Neural cell (in vitro differentiated cells): ENCODE results near the gene LINGO4. TPM values are rescaled to one million over a fixed set of nuclear protein-coding genes. Genes with fewer than 3 reads are reported as not detected.

Source experiments
- H2AFZ ChIP-seq: fragments of 200-600, 300-800 bp; sonication (generic), shearing (Covaris generic); 2 replicates; pipeline ENCODE4 v1.6.0; 2014; ENCODE audit warnings: low read depth, mild to moderate bottlenecking, antibody characterized with exemption, low read length, moderate library complexity
- H3F3A ChIP-seq: fragments of 200-600 bp; shearing (Covaris generic); 2 replicates; pipeline ENCODE4 v1.6.1; 2016; ENCODE audit warnings: mild to moderate bottlenecking, moderate library complexity, mixed read lengths, antibody characterized with exemption, low read length; ENCODE audit not compliant: insufficient read depth, poor library complexity, severe bottlenecking
- H3K27ac ChIP-seq: fragments of 200-600, 300-800 bp; sonication (generic), shearing (Covaris generic); 2 replicates; pipeline ENCODE4 v1.5.1; 2014; ENCODE audit warnings: mild to moderate bottlenecking, low read length, moderate library complexity
- H3K27me3 ChIP-seq: fragments of 300-800, 200-600 bp; sonication (generic), shearing (Covaris generic); 2 replicates; pipeline ENCODE4 v1.6.0; 2014; ENCODE audit warnings: mild to moderate bottlenecking, low read depth, low read length, moderate library complexity; ENCODE audit not compliant: insufficient read depth
- H3K36me3 ChIP-seq: fragments of 300-800, 200-600 bp; sonication (generic), shearing (Covaris generic); 2 replicates; pipeline ENCODE4 v1.5.1; 2014; ENCODE audit warnings: mild to moderate bottlenecking, antibody characterized with exemption, low read length, moderate library complexity; ENCODE audit not compliant: insufficient read depth
- H3K4me2 ChIP-seq: fragments of 300-800, 200-600 bp; sonication (generic), shearing (Covaris generic); 2 replicates; pipeline ENCODE4 v1.6.0; 2014; ENCODE audit warnings: mild to moderate bottlenecking, low read length
- H3K4me3 ChIP-seq: fragments of 300-800, 200-600 bp; sonication (generic), shearing (Covaris generic); 2 replicates; pipeline ENCODE4 v1.5.1; 2014; ENCODE audit warnings: mild to moderate bottlenecking, low read length, moderate library complexity
- H3K79me2 ChIP-seq: fragments of 200-600 bp; shearing (Covaris generic); replicated peaks from 2 replicates; pipeline ENCODE4 v1.6.0; 2014; ENCODE audit warnings: mild to moderate bottlenecking, low read length, moderate library complexity; ENCODE audit not compliant: insufficient read depth
- H3K9ac ChIP-seq: fragments of 300-800, 200-600 bp; sonication (generic), shearing (Covaris generic); 2 replicates; pipeline ENCODE4 v1.6.1; 2016; ENCODE audit warnings: mild to moderate bottlenecking, low read length, mixed read lengths
- H3K9me2 ChIP-seq: fragments of 200-600 bp; shearing (Covaris generic); 2 replicates; pipeline ENCODE4 v1.6.1; 2016; ENCODE audit warnings: mild to moderate bottlenecking, low read length, mixed read lengths; ENCODE audit not compliant: insufficient read depth
- H3K9me3 ChIP-seq: fragments of 200-600, 300-800 bp; sonication (generic), shearing (Covaris generic); 2 replicates; pipeline ENCODE4 v1.6.1; 2016; ENCODE audit warnings: mild to moderate bottlenecking, mixed run types, low read length, moderate library complexity, mixed read lengths
- H4K20me1 ChIP-seq: fragments of 200-600 bp; shearing (Covaris generic); 2 replicates; pipeline ENCODE4 v1.6.1; 2016; ENCODE audit warnings: mild to moderate bottlenecking, mixed run types; ENCODE audit not compliant: insufficient read depth
- EP300 ChIP-seq: fragments of 450-650 bp; conservative IDR thresholded peaks from 2 replicates; pipeline ENCODE4 v1.6.1; 2014; ENCODE audit warnings: antibody characterized with exemption, mild to moderate bottlenecking, moderate library complexity; ENCODE audit not compliant: poor library complexity, severe bottlenecking
- EZH2 ChIP-seq: fragments of 200-600, 300-800 bp; shearing (Covaris generic), sonication (generic); IDR thresholded peaks from 2 replicates; pipeline ENCODE4 v1.6.1; 2014; ENCODE audit warnings: antibody characterized with exemption, low read length, borderline replicate concordance, mild to moderate bottlenecking; ENCODE audit not compliant: insufficient read depth, poor library complexity, severe bottlenecking
- MXI1 ChIP-seq: fragments of 450-650 bp; conservative IDR thresholded peaks from 2 replicates; pipeline ENCODE4 v1.6.1; 2014; ENCODE audit warnings: antibody characterized with exemption, mild to moderate bottlenecking; ENCODE audit not compliant: poor library complexity, severe bottlenecking
- POLR2AphosphoS5 ChIP-seq: IDR thresholded peaks from 2 replicates; pipeline ENCODE4 v1.6.1; 2012
- RAD21 ChIP-seq: fragments of 450-650 bp; conservative IDR thresholded peaks from 2 replicates; pipeline ENCODE4 v1.6.1; 2014; ENCODE audit warnings: antibody characterized with exemption, mild to moderate bottlenecking, moderate library complexity
- SMC3 ChIP-seq: fragments of 450-650 bp; conservative IDR thresholded peaks from 2 replicates; pipeline ENCODE4 v1.6.1; 2014; ENCODE audit warnings: antibody characterized with exemption, mild to moderate bottlenecking, moderate library complexity; ENCODE audit not compliant: poor library complexity
- TAF1 ChIP-seq: IDR thresholded peaks from 2 replicates; pipeline ENCODE4 v1.6.1; 2012; ENCODE audit warnings: low read depth
- polyA plus RNA-seq: library from polyadenylated mRNA; depleted of rRNA; stranded (reverse); fragments of >200 nt; gene quantifications from 2 replicates; pipeline ENCODE4 v1.2.3, GENCODE V29; 2014
- TF ChIP-seq, protein P1 (sequence below): IDR thresholded peaks from 2 replicates; pipeline ENCODE4 v1.6.1; 2012; ENCODE audit warnings: borderline replicate concordance
- TF ChIP-seq, protein P2 (sequence below): fragments of 450-650 bp; IDR thresholded peaks from 2 replicates; pipeline ENCODE4 v1.5.1; 2014; ENCODE audit warnings: antibody characterized with exemption, mild to moderate bottlenecking, moderate library complexity; ENCODE audit not compliant: poor library complexity, severe bottlenecking

The LINGO4 gene
- polyA plus RNA-seq, 1 donor from 2014 or later: not detected

DNA sequence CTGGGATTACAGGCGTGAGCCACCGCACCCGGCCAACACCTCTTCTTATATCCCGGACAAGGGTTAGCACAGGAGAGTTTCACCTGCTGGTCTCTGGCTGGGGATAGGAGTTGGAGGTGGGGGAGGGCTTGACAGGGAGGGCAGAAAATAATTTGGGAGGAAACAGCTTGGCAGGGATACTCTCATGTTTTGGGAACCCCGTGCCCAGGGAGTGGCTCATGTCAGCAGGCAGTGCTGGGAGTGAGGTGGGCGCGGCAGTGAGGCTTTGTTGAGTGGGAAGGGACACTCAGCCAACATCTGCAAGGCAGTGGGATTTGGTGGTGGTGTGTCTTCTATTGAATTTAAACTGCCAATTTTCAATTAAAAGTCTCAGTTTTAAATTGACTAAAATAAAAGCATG is 49.4 kb upstream of the LINGO4 start (continued):
- no peak for TF ChIP-seq EP300
- TF ChIP-seq MXI1: no peak
- TF ChIP-seq EZH2: no peak

DNA sequence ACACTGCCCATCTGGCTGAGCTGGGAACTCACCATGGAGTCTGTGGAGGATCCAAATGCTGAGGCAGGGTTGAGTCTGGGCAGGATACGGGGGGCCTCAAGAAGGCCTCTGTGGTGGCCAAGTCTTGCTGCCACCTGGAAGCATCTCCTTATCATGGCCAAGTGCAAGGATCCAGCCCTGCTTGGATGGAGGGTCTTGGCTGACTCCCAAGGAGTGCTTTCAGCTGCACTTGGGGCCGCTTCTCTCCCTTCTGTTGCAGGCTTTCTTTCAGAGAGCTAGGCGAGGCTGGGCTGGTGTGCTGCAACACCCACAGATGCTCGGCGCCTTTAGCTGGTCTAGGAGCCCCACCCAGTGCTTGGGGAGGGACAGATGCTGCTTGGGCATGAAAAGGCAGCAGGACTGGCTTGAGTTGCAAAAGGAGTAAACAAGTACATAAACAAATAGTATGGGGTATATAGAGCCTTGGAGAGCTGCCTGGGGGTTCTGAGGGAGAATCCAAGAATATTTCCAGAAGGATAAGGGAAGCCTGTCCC is 48.3 kb upstream of the LINGO4 start, which contains the start of gene THEM5:
THEM5 (minus strand) TSS at position 302 of the 533 bp plus-strand sequence; CDS start at position 155, 147 bp downstream.
- no peak within 1 kb of the TSS for H3K27ac ChIP-seq
- H3K9me3 ChIP-seq: no peaks in the 10 kb centered on the region
- H3K9me2 ChIP-seq: no peaks in the 10 kb centered on the region
- no peaks in the 10 kb centered on the region for H3K36me3 ChIP-seq
- TF ChIP-seq MXI1: no peak
- TF ChIP-seq, protein P1, sequence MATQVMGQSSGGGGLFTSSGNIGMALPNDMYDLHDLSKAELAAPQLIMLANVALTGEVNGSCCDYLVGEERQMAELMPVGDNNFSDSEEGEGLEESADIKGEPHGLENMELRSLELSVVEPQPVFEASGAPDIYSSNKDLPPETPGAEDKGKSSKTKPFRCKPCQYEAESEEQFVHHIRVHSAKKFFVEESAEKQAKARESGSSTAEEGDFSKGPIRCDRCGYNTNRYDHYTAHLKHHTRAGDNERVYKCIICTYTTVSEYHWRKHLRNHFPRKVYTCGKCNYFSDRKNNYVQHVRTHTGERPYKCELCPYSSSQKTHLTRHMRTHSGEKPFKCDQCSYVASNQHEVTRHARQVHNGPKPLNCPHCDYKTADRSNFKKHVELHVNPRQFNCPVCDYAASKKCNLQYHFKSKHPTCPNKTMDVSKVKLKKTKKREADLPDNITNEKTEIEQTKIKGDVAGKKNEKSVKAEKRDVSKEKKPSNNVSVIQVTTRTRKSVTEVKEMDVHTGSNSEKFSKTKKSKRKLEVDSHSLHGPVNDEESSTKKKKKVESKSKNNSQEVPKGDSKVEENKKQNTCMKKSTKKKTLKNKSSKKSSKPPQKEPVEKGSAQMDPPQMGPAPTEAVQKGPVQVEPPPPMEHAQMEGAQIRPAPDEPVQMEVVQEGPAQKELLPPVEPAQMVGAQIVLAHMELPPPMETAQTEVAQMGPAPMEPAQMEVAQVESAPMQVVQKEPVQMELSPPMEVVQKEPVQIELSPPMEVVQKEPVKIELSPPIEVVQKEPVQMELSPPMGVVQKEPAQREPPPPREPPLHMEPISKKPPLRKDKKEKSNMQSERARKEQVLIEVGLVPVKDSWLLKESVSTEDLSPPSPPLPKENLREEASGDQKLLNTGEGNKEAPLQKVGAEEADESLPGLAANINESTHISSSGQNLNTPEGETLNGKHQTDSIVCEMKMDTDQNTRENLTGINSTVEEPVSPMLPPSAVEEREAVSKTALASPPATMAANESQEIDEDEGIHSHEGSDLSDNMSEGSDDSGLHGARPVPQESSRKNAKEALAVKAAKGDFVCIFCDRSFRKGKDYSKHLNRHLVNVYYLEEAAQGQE: no peak
- TF ChIP-seq, protein P2, sequence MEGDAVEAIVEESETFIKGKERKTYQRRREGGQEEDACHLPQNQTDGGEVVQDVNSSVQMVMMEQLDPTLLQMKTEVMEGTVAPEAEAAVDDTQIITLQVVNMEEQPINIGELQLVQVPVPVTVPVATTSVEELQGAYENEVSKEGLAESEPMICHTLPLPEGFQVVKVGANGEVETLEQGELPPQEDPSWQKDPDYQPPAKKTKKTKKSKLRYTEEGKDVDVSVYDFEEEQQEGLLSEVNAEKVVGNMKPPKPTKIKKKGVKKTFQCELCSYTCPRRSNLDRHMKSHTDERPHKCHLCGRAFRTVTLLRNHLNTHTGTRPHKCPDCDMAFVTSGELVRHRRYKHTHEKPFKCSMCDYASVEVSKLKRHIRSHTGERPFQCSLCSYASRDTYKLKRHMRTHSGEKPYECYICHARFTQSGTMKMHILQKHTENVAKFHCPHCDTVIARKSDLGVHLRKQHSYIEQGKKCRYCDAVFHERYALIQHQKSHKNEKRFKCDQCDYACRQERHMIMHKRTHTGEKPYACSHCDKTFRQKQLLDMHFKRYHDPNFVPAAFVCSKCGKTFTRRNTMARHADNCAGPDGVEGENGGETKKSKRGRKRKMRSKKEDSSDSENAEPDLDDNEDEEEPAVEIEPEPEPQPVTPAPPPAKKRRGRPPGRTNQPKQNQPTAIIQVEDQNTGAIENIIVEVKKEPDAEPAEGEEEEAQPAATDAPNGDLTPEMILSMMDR: no peak
- TF ChIP-seq RAD21: no peak
- no peak for TF ChIP-seq TAF1
- no peak for TF ChIP-seq SMC3
- no peak for TF ChIP-seq EP300
- no peak for TF ChIP-seq POLR2AphosphoS5
- no peak for TF ChIP-seq EZH2
- H3K27me3 ChIP-seq: no peaks in the 10 kb centered on the region
- H3K4me2 ChIP-seq: no peak within 1 kb of the TSS
- H2AFZ ChIP-seq: no peak within 1 kb of the TSS
- no peak within 1 kb of the TSS for H3K9ac ChIP-seq
- H3K4me3 ChIP-seq: no peak within 1 kb of the TSS
- H3F3A ChIP-seq: no peaks in the 10 kb centered on the region
- H3K79me2 ChIP-seq: no peaks in the 10 kb centered on the region
- no peaks in the 10 kb centered on the region for H4K20me1 ChIP-seq

DNA sequence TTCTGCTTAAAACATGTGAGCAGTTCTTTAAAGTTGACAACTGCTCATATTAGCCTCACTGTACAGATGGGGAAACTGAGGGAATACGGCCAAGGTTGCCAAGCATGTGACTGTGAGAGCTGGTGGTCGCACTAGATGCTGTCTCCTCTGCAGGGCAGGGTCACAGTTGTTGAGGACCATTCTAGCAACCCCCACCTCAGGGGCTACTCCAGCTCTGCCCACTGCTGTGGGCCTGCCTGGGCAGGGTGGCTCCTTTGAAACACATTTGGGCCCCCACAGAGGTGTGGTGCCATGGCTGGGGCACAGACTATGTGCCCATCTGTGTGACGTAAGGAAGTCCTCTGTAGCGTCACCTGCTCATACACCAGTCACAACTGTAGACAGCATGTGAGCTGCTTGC is 47.5 kb upstream of the LINGO4 start:
- no peak overlapping the region for H2AFZ ChIP-seq
- H3K9me3 ChIP-seq: no peaks in the 10 kb centered on the region
- no peaks in the 10 kb centered on the region for H3F3A ChIP-seq
- no peaks in the 10 kb centered on the region for H3K27me3 ChIP-seq
- H3K27ac ChIP-seq: no peak overlapping the region
- H4K20me1 ChIP-seq: no peaks in the 10 kb centered on the region
- no peaks in the 10 kb centered on the region for H3K9me2 ChIP-seq
- no peak overlapping the region for H3K4me2 ChIP-seq
- no peaks in the 10 kb centered on the region for H3K79me2 ChIP-seq
- no peak overlapping the region for H3K9ac ChIP-seq
- no peak for TF ChIP-seq TAF1
- no peak for TF ChIP-seq EZH2
- TF ChIP-seq SMC3: no peak
- TF ChIP-seq, protein P2: no peak
- TF ChIP-seq POLR2AphosphoS5: no peak
- no peak for TF ChIP-seq MXI1
- no peak for TF ChIP-seq EP300
- TF ChIP-seq RAD21: no peak
- TF ChIP-seq, protein P1: no peak
- no peak overlapping the region for H3K4me3 ChIP-seq
- no peaks in the 10 kb centered on the region for H3K36me3 ChIP-seq
